K562 (cell line): ENCODE data around the gene ATRIP. TPM values are rescaled to one million over a fixed set of nuclear protein-coding genes. Genes with fewer than 3 reads are reported as not detected.
A peak's percentile ranks its signal among the peaks of the same experiment; 100 is the strongest.

Source experiments
- ATAC-seq: fragments of 200-7000 bp; cut with Tn5 transposase; 3 replicates; pipeline ENCODE4 v1.9.1; 2020; ENCODE audit warnings: moderate library complexity
- BruUV-seq: library from RNA; stranded (reverse); fragments of 400-500 nt; replicated peaks from 2 replicates; lab custom pipeline; 2021; lab: Mats Ljungman, UMichigan
- CTCF ChIA-PET: fragments of 300-600 bp; formaldehyde crosslinking; extraction: SDS; loops from one replicate; lab custom pipeline; 2021; ENCODE audit warnings: low intra/inter-chr PET ratio; lab: Yijun Ruan, JAX
- POLR2A ChIA-PET: fragments of 300-600, 350-650 bp; sonication (Branson Sonifier 250); formaldehyde crosslinking; extraction: SDS; loops from one replicate; lab custom pipeline; 2021; ENCODE audit warnings: antibody characterized with exemption, inconsistent platforms; lab: Yijun Ruan, JAX
- DNase-seq, 4 experiments: peaks; one replicate each; pipeline versions ENCODE4 v3.0.0 to v3.0.0-alpha.2; 2011 to 2018; ENCODE audit warnings: low spot score in 3 of 4, mixed read lengths in 3 of 4; ENCODE audit errors: extremely low read depth in 1 of 4
- FAIRE-seq: peaks from 2 replicates; lab custom pipeline; 2011; peaks lifted over from hg19 to GRCh38; lab: Jason Lieb, UNC
- H2AFZ ChIP-seq: 2 replicates; pipeline ENCODE4 v1.6.0; 2011; ENCODE audit warnings: low read depth, low read length, control low read depth, inconsistent platforms
- H3K27ac ChIP-seq: fragments of 200-600 bp; 3 replicates; pipeline ENCODE4 v1.8.0; 2011; ENCODE audit warnings: low read depth, mild to moderate bottlenecking, control low read depth, inconsistent platforms, low read length, moderate library complexity, mixed read lengths; ENCODE audit errors: extremely low read depth
- H3K27me3 ChIP-seq, 2 experiments: fragments of 300-600 bp in 1 of 2; 2 replicates in 1 of 2; 3 replicates in 1 of 2; pipeline versions ENCODE4 v1.6.0 to v1.8.0; 2011; ENCODE audit warnings: inconsistent platforms in 2 of 2, low read length in 2 of 2, mild to moderate bottlenecking in 1 of 2, mixed read lengths in 1 of 2, moderate library complexity in 1 of 2; ENCODE audit not compliant: control insufficient read depth in 2 of 2, insufficient read depth in 2 of 2
- H3K36me3 ChIP-seq: fragments of 300-600 bp; 3 replicates; pipeline ENCODE4 v1.8.0; 2011; ENCODE audit warnings: mild to moderate bottlenecking, low read length, inconsistent platforms; ENCODE audit not compliant: control insufficient read depth, insufficient read depth
- H3K4me1 ChIP-seq, 2 experiments: fragments of 200-600 bp in 1 of 2; replicated peaks in 1 of 2; 2 replicates in 1 of 2; 3 replicates in 1 of 2; pipeline versions ENCODE4 v1.5.1 to v1.8.0; 2011; ENCODE audit warnings: inconsistent platforms in 2 of 2, low read length in 2 of 2, mild to moderate bottlenecking in 1 of 2, mixed read lengths in 1 of 2, moderate library complexity in 1 of 2; ENCODE audit not compliant: control insufficient read depth in 2 of 2, insufficient read depth in 2 of 2
- H3K4me2 ChIP-seq: 2 replicates; pipeline ENCODE4 v1.6.1; 2011; ENCODE audit warnings: low read length, control low read depth, inconsistent platforms, mixed read lengths; ENCODE audit not compliant: insufficient read depth
- H3K4me3 ChIP-seq: fragments of 200-600 bp; sonication (generic), shearing (Covaris generic); 2 replicates; pipeline ENCODE4 v1.5.1; 2016; ENCODE audit warnings: control low read depth, inconsistent platforms
- H3K79me2 ChIP-seq: fragments of 200-600 bp; 3 replicates; pipeline ENCODE4 v1.8.0; 2011; ENCODE audit warnings: low read length, inconsistent platforms; ENCODE audit not compliant: control insufficient read depth, insufficient read depth
- H3K9ac ChIP-seq, 2 experiments: 2 replicates each; pipeline versions ENCODE4 v1.6.0 to v1.6.1; 2011; ENCODE audit warnings: low read depth in 2 of 2, low read length in 2 of 2, control low read depth in 1 of 2, inconsistent platforms in 1 of 2, mild to moderate bottlenecking in 1 of 2, mixed read lengths in 1 of 2; ENCODE audit not compliant: insufficient read depth in 1 of 2
- H3K9me1 ChIP-seq: one replicate; pipeline ENCODE4 v1.6.0; 2011; ENCODE audit warnings: inconsistent platforms, mild to moderate bottlenecking, low read length, moderate library complexity; ENCODE audit not compliant: control insufficient read depth, insufficient read depth
- H3K9me3 ChIP-seq: replicated peaks from 2 replicates; pipeline ENCODE4 v1.5.1; 2011; ENCODE audit warnings: low read depth, low read length, inconsistent platforms; ENCODE audit not compliant: control insufficient read depth, insufficient read depth
- H4K20me1 ChIP-seq: replicated peaks from 2 replicates; pipeline ENCODE4 v1.6.1; 2011; ENCODE audit warnings: low read length, inconsistent platforms, mixed read lengths; ENCODE audit not compliant: control insufficient read depth, insufficient read depth
- E2F8 ChIP-seq: fragments of 450-650 bp; IDR thresholded peaks from 2 replicates; pipeline ENCODE4 v1.7.1; 2018; ENCODE audit warnings: mild to moderate bottlenecking, low read depth; ENCODE audit not compliant: partially characterized antibody
- HINFP ChIP-seq: fragments of 450-650 bp; conservative IDR thresholded peaks from 2 replicates; pipeline ENCODE4 v1.6.1; 2016; ENCODE audit warnings: missing genetic modification characterization, low read depth, mild to moderate bottlenecking, control low read depth, missing compliant biosample characterization
- MECOM ChIP-seq: fragments of 250-450 bp; sonication (Bioruptor Pico); IDR thresholded peaks from 2 replicates; pipeline ENCODE4 v1.8.0; 2022; ENCODE audit warnings: inconsistent platforms
- MIER1 ChIP-seq: fragments of 450-650 bp; IDR thresholded peaks from 2 replicates; pipeline ENCODE4 v1.6.1; 2016; ENCODE audit warnings: antibody characterized with exemption, mild to moderate bottlenecking, low read depth
- NFIC ChIP-seq: fragments of 450-650 bp; IDR thresholded peaks from 2 replicates; pipeline ENCODE4 v1.6.1; 2017; ENCODE audit warnings: mild to moderate bottlenecking, inconsistent platforms
- POLR2AphosphoS2 ChIP-seq: IDR thresholded peaks from 2 replicates; pipeline ENCODE4 v1.6.1; 2012; ENCODE audit warnings: low read length, improper control_type of control experiment
- RBM15 ChIP-seq: fragments of 200-400 bp; formaldehyde crosslinking; IDR thresholded peaks from 2 replicates; pipeline ENCODE4 v1.6.1; 2018; ENCODE audit warnings: mild to moderate bottlenecking, low read length, moderate library complexity; ENCODE audit not compliant: insufficient read depth
- RNF219 ChIP-seq: fragments of 250-450 bp; sonication (Bioruptor Pico); IDR thresholded peaks from 2 replicates; pipeline ENCODE4 v1.5.0; 2022; ENCODE audit warnings: mild to moderate bottlenecking
- STAG1 ChIP-seq: sonication (generic); formaldehyde crosslinking; IDR thresholded peaks from 2 replicates; pipeline ENCODE4 v1.5.0; 2020; ENCODE audit warnings: missing genetic modification reagents, borderline replicate concordance
- TEAD1 ChIP-seq, 2 experiments: fragments of 450-650 bp in 1 of 2; sonication (generic) in 1 of 2; formaldehyde crosslinking; IDR thresholded peaks; 2 replicates each; pipeline versions ENCODE4 v1.4.0 to v1.8.0; 2020 to 2022; ENCODE audit warnings: mild to moderate bottlenecking in 2 of 2, missing genetic modification reagents in 1 of 2
- USF1 ChIP-seq: sonication (generic); formaldehyde crosslinking; IDR thresholded peaks from 2 replicates; pipeline ENCODE4 v1.9.0; 2022; ENCODE audit warnings: mild to moderate bottlenecking, missing genetic modification reagents
- ZBTB1 ChIP-seq: sonication (generic); formaldehyde crosslinking; IDR thresholded peaks from 2 replicates; pipeline ENCODE4 v1.8.1; 2023; ENCODE audit warnings: missing genetic modification reagents, low read depth, mild to moderate bottlenecking, borderline replicate concordance
- ZKSCAN8 ChIP-seq: fragments of 200-800 bp; sonication (Bioruptor generic); IDR thresholded peaks from 2 replicates; pipeline ENCODE4 v1.6.1; 2016; ENCODE audit warnings: missing genetic modification characterization, missing compliant biosample characterization
- ZNF707 ChIP-seq: fragments of 250-450 bp; sonication (Bioruptor Pico); conservative IDR thresholded peaks from 2 replicates; pipeline ENCODE4 v1.8.0; 2022; ENCODE audit warnings: inconsistent platforms, mild to moderate bottlenecking, moderate library complexity
- WGBS: fragments of 100-300 bp; shearing (Covaris generic); methylation state at CpG from one replicate; pipeline ENCODE4 v1.1.6; 2016; ENCODE audit warnings: low coverage, mixed read lengths; ENCODE audit not compliant: insufficient coverage; ENCODE audit errors: missing lambda C conversion rate; 5-methylcytosine and 5-hydroxymethylcytosine counted together
- in situ Hi-C: fragments of 300-500 bp; cut with MboI; formaldehyde crosslinking; loops from 4 replicates; pipeline ENCODE4 v1.15.0; 2018; ENCODE audit warnings: inconsistent platforms, mixed read lengths
- intact Hi-C: fragments of 100-400 bp; cut with micrococcal nuclease; formaldehyde crosslinking; loops from 2 replicates; pipeline ENCODE4 v1.14.2; 2022
- polyA plus RNA-seq, 8 experiments: library from polyadenylated mRNA; depleted of rRNA in 4 of 8; stranded (reverse) in 5 of 8; unstranded in 3 of 8; fragments of >200 nt; fragmentation: Nextera tagmentation in 2 of 8; fragmentation: Illumina TruSeq in 1 of 8; extraction: Ambion mirVana in 2 of 8; extraction: Trizol in 1 of 8; gene quantifications; 2 replicates each; pipeline versions ENCODE4 v1.2.1 to v1.2.3, GENCODE V29; 2011 to 2014; ENCODE audit warnings: inconsistent platforms in 1 of 8, missing spikeins in 1 of 8
- total RNA-seq, 7 experiments: library from RNA; depleted of rRNA in 6 of 7; stranded (reverse); fragments of >200 nt in 6 of 7; fragmentation: Illumina TruSeq in 2 of 7; extraction: Trizol in 2 of 7; gene quantifications; 2 replicates each; pipeline versions ENCODE4 v1.2.1 to v1.2.3, GENCODE V29; 2011 to 2021; ENCODE audit warnings: low replicate concordance in 1 of 7

ATRIP gene
- total and polyA plus RNA-seq, 9 of the 15 experiments (the other 6 are each of a cell fraction or from before 2014, with no cell fraction given) = 1.7 to 15.7 (median 10.5) TPM

- H3K27me3 ChIP-seq = no peaks in the 10 kb centered on the region
- H2AFZ ChIP-seq = no peak overlapping the region
- 31% methylated on average over 8 of the region's 9 CpGs for WGBS
- in situ Hi-C loops (no loop called here), intact Hi-C loops (no loop called here)
- peak in 3 of 4 experiments; percentile 1 to 4 (median 4) for DNase-seq
- no peaks in the 10 kb centered on the region for H3K79me2 ChIP-seq
- CTCF ChIA-PET = no interaction called here
- BruUV-seq = no TSS peak
- no peak for FAIRE-seq
- no peaks in the 10 kb centered on the region for H4K20me1 ChIP-seq
- no peak overlapping the region for H3K4me3 ChIP-seq
- no peak overlapping the region for H3K27ac ChIP-seq
- no peaks in the 10 kb centered on the region for H3K9me1 ChIP-seq
- H3K4me1 ChIP-seq = peaks cover 0 to 7% of the 10 kb centered on the region in 2 experiments; a peak in 1 of 5 replicates
- no peaks in the 10 kb centered on the region for H3K36me3 ChIP-seq
- no peak overlapping the region for H3K4me2 ChIP-seq
- no peak overlapping the region for H3K9ac ChIP-seq
- no peaks in the 10 kb centered on the region for H3K9me3 ChIP-seq
- POLR2A ChIA-PET = interaction anchor here (0.6 kb wide), 1 partner anchor 25 kb away, joined by 3 read pairs; no protein-coding TSS in a partner anchor
- no peak for ATAC-seq
- TF ChIP-seq RBM15 (no peak), STAG1 (CRISPR knock-in tag) (no peak), MIER1 (no peak), USF1 (CRISPR knock-in tag) (no peak), NFIC (no peak), POLR2AphosphoS2 (no peak), MECOM (CRISPR knock-in tag) (no peak), TEAD1 (CRISPR knock-in tag; IDR thresholded peaks at IDR 0.05) (no peak), ZKSCAN8 (no peak), ZNF707 (CRISPR knock-in tag) (no peak), RNF219 (no peak), E2F8 (no peak), HINFP (no peak), ZBTB1 (CRISPR knock-in tag) (no peak)
Observed at GRCh38 chr3:48397767-48398681, 48.5 kb upstream of the ATRIP start.
